ENCODE data around the gene ARAP2.
"Not testable (repeated sequence)": the region's sequence is repeated elsewhere in the genome, so short reads cannot be mapped to it uniquely, and the experiment has no call there.

ARAP2 gene

GRCh38 chr4:36183232-36183631 is 61.1 kb downstream of the ARAP2 start:
- DNase-seq = no peak

- not testable (repeated sequence) for DNase-seq
Measured at GRCh38 chr4:36182315-36182714, 62.0 kb downstream of the ARAP2 start.

- no peak for DNase-seq
Measured at GRCh38 chr4:36180206-36180605, 64.1 kb downstream of the ARAP2 start.

GRCh38 chr4:36178484-36178883 is 65.8 kb downstream of the ARAP2 start:
- DNase-seq = no peak

- DNase-seq = no peak
Measured at GRCh38 chr4:36177946-36178345, 66.4 kb downstream of the ARAP2 start.

- DNase-seq = no peak
Measured at GRCh38 chr4:36174570-36174969, 69.7 kb downstream of the ARAP2 start.

DNA sequence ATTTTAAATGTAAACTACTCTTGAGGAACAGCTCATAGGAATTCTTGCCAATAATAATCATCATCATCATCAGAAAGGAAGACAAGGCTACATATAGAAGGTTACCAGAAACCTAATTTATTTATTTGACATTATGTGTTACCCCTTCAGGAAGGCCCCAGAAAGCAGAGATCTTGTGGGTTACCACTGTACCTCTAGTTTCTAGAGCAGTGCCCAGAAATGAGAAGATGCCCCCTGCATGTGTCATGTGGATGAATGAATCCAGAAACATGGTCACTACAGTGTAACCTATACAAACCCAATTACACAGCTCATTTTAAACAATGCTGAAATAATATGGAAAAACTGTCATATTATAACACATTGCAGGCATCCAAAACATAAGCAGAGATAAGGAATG is 70.4 kb downstream of the ARAP2 start:
- no peak for DNase-seq

- no peak for DNase-seq
Measured at GRCh38 chr4:36172656-36173055, 71.7 kb downstream of the ARAP2 start.

- no peak for DNase-seq
Measured at GRCh38 chr4:36168127-36168878, 76.0 kb downstream of the ARAP2 start.

- DNase-seq = no peak
Measured at GRCh38 chr4:36165631-36166005, 78.7 kb downstream of the ARAP2 start.

GRCh38 chr4:36164900-36165630 is 79.2 kb downstream of the ARAP2 start:
- no peak for DNase-seq

DNA sequence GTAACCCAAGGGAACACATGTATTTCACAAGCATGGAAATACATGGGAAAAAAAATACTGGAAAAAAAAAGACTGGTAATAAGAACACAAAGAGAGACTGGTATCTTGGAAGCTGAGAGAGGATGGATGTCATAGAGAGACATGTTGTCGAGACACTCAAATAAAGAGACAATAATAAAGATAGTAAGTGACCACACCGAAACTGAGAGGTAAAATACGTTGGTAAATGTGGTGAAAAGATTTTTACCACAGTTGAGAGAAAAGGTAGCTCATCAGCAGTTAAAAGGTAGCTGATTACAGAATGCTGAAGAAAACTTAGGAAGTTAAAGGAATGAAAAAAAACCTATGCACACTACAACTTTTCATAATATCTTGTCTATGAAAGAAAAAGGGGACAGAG is 81.1 kb downstream of the ARAP2 start:
- no peak for DNase-seq

- no peak for DNase-seq
Measured at GRCh38 chr4:36159208-36159607, 85.1 kb downstream of the ARAP2 start.

GRCh38 chr4:36152735-36153134 is 91.6 kb downstream of the ARAP2 start:
- peak in 1 of 2 experiments; percentile 0 for DNase-seq

DNA sequence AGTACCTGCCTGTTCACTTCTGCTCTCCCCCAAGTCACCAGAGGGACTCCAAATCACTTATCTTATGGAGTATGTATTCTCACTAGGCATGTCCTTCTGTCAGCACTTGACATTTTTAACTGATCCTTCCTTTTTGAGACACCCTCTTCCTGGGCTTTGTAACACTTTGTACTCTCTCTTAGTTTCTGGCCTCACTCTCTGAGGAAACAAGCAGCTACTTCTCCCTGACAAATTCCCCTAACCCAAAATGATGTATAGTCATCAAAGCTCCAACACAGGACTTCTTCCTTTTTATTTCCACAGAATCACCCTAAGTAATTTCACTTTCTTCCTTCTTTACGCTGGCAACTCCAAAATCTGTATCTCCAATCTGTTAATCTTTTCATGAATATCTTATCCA is 101.8 kb downstream of the ARAP2 start:
- DNase-seq = no peak

DNA sequence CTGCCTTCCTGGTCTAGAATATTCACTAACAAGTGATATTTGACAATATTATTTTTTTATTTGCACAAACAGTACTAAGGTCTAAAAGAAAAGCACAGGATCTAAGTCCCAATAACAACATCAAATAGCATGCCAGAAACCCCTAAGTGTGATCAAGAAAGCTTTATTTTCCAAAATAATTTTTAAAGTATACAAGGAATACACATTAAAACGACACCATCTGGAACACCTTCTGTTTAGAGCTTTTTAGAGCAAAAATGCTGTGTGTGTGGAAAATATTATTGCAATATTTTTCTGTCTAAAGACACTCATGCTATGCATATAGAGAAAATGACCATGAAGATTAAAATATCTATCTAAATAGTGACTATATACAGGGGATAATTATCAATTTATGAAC is 103.1 kb downstream of the ARAP2 start:
- DNase-seq = no peak

GRCh38 chr4:36140421-36140820 is 103.9 kb downstream of the ARAP2 start:
- DNase-seq = no peak

GRCh38 chr4:36138220-36138619 is 106.1 kb downstream of the ARAP2 start:
- no peak for DNase-seq

GRCh38 chr4:36137336-36137735 is 107.0 kb downstream of the ARAP2 start:
- no peak for DNase-seq

DNA sequence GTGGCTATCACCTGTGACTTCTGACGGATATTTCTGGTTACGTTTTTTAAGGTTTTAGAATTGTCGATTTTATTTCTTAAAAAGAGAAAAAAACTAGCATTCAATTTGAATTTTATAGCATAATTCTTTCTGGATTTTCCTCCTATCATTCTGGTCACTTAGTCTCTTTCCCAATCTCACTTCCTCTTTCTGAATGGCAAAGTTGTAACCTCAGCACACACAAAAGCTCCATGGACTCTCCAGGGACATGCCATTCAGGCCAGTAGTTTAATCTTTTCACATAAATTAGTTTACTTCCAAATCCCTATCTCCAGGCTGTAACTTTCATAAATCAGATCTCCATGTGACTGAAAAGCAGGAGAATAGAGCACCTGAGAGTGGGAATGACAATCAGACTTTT is 110.7 kb downstream of the ARAP2 start:
- DNase-seq = no peak

- no peak for DNase-seq
Measured at GRCh38 chr4:36133086-36133485, 111.2 kb downstream of the ARAP2 start.

DNA sequence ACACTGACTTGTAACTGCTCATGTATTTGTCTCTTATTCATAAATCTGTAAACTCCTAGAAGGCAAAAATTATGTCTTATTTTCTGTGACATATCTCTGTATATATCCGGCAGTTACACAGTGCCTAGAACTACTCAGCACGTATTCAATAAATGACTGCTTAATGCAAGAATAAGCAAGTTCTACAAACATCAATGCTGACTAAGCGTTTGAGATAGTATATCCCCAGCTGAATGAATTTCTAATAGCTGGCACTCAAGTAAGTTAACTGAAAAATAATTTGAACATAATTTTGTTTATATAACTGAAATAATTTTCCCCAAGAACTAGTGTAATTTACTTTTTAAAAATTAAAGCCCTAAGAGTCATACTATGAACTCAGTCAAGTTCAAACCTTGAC is 113.7 kb downstream of the ARAP2 start:
- DNase-seq = no peak

DNA sequence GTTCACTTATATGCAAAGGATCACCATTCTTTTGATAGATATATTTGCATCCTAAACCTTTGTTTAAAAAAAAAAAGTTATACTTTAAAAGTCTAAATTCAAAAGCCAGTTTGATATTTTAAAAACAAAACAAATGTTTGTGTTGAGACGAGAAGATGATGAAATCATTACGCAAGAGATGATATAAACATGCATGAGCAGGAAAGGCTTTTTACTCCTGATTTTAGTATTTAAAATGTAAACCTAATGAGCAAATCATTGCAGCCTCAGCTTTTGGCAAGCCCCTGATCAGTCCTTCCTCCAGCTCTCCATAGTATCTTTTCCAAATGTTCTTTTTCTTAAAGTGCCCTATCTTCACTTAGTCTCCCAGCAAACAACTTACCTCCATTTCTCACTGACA is 115.6 kb downstream of the ARAP2 start:
- no peak for DNase-seq

DNA sequence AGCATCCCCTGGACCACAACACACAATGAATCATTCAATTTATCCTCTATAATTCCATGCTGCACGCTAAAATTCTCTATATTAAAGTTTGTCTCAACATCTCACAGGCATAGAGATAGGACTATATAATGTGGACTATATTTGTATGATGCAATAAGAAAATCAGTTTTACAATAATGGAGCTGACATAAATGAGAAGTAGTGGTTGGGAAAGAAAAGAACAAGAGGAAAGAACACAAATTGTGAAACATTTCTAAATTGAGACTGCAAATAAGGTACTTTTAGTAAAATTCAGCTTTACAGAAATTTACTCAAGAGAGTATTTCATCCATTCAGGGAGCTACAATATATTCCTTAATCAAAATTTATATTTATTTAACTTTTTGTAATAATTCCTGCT is 120.4 kb downstream of the ARAP2 start:
- DNase-seq = no peak

- no peak for DNase-seq
Measured at GRCh38 chr4:36115312-36115711, 129.0 kb downstream of the ARAP2 start.
